Pancreas (tissue), 10 donors: ENCODE measurements around the gene NLRC3. TPM values are rescaled to one million over a fixed set of nuclear protein-coding genes. Genes with fewer than 3 reads are reported as not detected.

Source experiments
- ATAC-seq, 4 donors: fragments of 200-7000 bp; cut with Tn5 transposase; one replicate each; pipeline versions ENCODE4 v1.8.0 to v1.9.1; 2020; ENCODE audit warnings: mild to moderate bottlenecking in 4 of 4, moderate library complexity in 4 of 4
- DNase-seq, 6 donors: peaks; one replicate each; pipeline ENCODE4 v3.0.0-alpha.2; 2020
- FAIRE-seq: peaks from 2 replicates; lab custom pipeline; 2012; peaks lifted over from hg19 to GRCh38; lab: Jason Lieb, UNC
- H3K27ac ChIP-seq, 4 donors: fragments of 200-600 bp; sonication (generic); 1 replicate in 3 of 4; 2 replicates in 1 of 4; pipeline versions ENCODE4 v1.5.0 to v1.8.0; 2020
- H3K27me3 ChIP-seq, 4 donors: fragments of 200-600 bp; one replicate each; pipeline ENCODE4 v1.8.0; 2021
- H3K36me3 ChIP-seq, 3 donors: fragments of 200-600 bp; sonication (generic) in 1 of 3; one replicate each; pipeline versions ENCODE4 v1.5.0 to v1.8.0; 2020 to 2021
- H3K4me1 ChIP-seq, 3 donors: fragments of 200-600 bp; one replicate each; pipeline ENCODE4 v1.8.0; 2021
- H3K4me3 ChIP-seq, 4 donors: fragments of 200-600 bp; sonication (generic) in 2 of 4; one replicate each; pipeline versions ENCODE4 v1.5.0 to v1.8.0; 2020 to 2021
- H3K9me3 ChIP-seq, 4 donors: fragments of 200-600 bp; one replicate each; pipeline ENCODE4 v1.8.0; 2021
- WGBS, 2 donors: extraction: QIAGEN DNeasy Blood & Tissue Kit; methylation state at CpG; one replicate each; pipeline ENCODE4 v1.1.7; 2013; 5-methylcytosine and 5-hydroxymethylcytosine counted together
- intact Hi-C, 3 donors: fragments of 100-400 bp; cut with DNase I; formaldehyde crosslinking; loops; one replicate each; pipeline versions ENCODE4 v1.11.1 to v1.14.2; 2022
- polyA plus RNA-seq, 2 donors: library from polyadenylated mRNA; stranded (reverse); fragments of 200-250 nt; gene quantifications; one replicate each; pipeline ENCODE4 v1.2.3, GENCODE V29; 2013
- total RNA-seq, 6 donors: library from RNA; stranded (reverse); fragmentation: NEBNext Ultra II Directional in 4 of 6; extraction: Animal tissue kit (Norgen Biotek cat#: 25700) in 4 of 6; gene quantifications; one replicate each; pipeline versions ENCODE4 v1.2.1 to v1.2.4, GENCODE V29; 2021 to 2023
- TF ChIP-seq, protein P1 (sequence below), 4 donors: fragments of 200-600 bp; sonication (generic) in 3 of 4; IDR thresholded peaks; one replicate each; pipeline versions ENCODE4 v1.5.0 to v1.8.0; 2021; ENCODE audit warnings: antibody characterized with exemption in 4 of 4
- donor health status: healthy with polysubstance abuse.
- donor health status: DM: no; HTN: no; CAD: no; lungs with moderate emphysema.
- donor health status: DM: no; HTN: no; CAD: no.
- donor health status: control.
- donor health status: control.
- donor health status: Bipolar disorder and iron deficiency.
- donor health status: DM: yes; HTN: yes; CAD: no.
- donor health status: DM: no; HTN: no; CAD: no.
- donor health status: DM: no; HTN: no; CAD: no.
- donor health status: DM: yes; HTN: yes; CAD: no.

Gene NLRC3
- total and polyA plus RNA-seq, 8 donors: 0.12 to 0.87 (median 0.44) TPM

DNA sequence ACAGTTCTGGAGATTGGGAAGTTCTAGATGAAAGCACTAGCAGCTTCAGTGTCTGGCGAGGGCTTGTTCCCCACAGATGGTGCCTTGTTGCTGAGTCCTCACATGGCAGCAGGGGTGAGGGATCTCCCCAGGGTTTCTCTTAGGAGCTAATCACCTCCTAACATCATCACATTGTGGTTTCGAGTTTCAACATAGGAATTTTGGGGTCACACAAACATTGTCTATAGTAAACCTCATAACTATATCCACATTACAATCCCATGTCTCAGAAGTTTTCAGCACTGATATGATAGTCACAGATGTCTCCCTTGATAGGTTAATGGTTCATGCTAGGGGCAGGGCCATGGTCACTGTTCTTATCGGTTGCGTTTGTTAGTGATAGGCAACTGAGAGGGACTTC lies 62.6 kb downstream of the NLRC3 start:
- Histone ChIP-seq H3K4me1 (peaks cover 8 to 19% (median 17%) of the 10 kb centered on the region in 3 donors), H3K27me3 (no peaks in the 10 kb centered on the region), H3K4me3 (no peak overlapping the region), H3K36me3 (peaks cover 0 to 45% (median 8%) of the 10 kb centered on the region in 3 donors), H3K27ac (no peak overlapping the region), H3K9me3 (no peaks in the 10 kb centered on the region)
- DNase-seq (no peak), ATAC-seq (no peak), FAIRE-seq (no peak)
- TF ChIP-seq, protein P1, sequence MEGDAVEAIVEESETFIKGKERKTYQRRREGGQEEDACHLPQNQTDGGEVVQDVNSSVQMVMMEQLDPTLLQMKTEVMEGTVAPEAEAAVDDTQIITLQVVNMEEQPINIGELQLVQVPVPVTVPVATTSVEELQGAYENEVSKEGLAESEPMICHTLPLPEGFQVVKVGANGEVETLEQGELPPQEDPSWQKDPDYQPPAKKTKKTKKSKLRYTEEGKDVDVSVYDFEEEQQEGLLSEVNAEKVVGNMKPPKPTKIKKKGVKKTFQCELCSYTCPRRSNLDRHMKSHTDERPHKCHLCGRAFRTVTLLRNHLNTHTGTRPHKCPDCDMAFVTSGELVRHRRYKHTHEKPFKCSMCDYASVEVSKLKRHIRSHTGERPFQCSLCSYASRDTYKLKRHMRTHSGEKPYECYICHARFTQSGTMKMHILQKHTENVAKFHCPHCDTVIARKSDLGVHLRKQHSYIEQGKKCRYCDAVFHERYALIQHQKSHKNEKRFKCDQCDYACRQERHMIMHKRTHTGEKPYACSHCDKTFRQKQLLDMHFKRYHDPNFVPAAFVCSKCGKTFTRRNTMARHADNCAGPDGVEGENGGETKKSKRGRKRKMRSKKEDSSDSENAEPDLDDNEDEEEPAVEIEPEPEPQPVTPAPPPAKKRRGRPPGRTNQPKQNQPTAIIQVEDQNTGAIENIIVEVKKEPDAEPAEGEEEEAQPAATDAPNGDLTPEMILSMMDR (IDR thresholded peaks at IDR 0.05): no peak
- intact Hi-C loops: no loop called here
- WGBS, 2 donors: 90 to 91% methylated on average over 4 of the region's 4 CpGs

DNA sequence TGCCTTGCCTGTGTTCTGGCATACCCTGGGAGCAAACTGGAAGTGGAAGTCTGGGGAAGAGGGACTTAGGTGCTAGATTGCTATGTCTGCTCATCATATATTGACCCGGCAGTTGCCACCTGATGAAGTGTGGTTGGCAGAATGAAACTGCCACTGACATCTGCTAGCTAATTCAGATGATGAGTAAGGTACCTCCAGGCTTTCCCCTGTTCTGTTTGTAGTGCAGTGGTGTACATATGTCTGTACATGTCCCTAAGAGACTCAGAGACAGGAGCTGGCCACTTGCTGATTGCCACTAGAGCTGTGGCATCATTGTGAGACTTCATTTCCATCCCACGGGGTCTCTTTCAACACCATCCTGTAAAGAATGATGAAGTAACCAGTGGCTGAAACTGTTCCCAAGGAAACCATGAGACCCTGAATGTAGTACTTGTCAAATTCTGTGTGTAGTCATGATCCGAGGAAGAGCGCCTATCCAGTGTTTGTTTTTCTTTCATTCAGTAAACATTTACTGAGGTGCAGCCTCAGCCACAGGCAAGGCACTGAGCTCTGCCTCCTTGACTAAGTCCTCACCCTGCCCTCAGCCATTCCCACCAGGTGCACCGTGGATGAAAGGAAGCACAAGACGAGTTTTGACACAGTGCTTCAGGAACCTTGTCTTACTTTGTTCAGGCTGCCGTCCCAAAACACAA lies 63.2 kb downstream of the NLRC3 start:
- WGBS, 2 donors: 71 to 74% methylated on average over 7 of the region's 7 CpGs
- intact Hi-C loops: no loop called here
- Histone ChIP-seq H3K36me3 (peaks cover 0 to 50% (median 8%) of the 10 kb centered on the region in 3 donors), H3K9me3 (no peaks in the 10 kb centered on the region), H3K27ac (no peak overlapping the region), H3K27me3 (no peaks in the 10 kb centered on the region), H3K4me3 (no peak overlapping the region), H3K4me1 (peaks cover 5 to 13% (median 12%) of the 10 kb centered on the region in 3 donors)
- FAIRE-seq: no peak
- no peak for DNase-seq
- TF ChIP-seq, protein P1 (IDR thresholded peaks at IDR 0.05): no peak
- ATAC-seq: no peak

DNA sequence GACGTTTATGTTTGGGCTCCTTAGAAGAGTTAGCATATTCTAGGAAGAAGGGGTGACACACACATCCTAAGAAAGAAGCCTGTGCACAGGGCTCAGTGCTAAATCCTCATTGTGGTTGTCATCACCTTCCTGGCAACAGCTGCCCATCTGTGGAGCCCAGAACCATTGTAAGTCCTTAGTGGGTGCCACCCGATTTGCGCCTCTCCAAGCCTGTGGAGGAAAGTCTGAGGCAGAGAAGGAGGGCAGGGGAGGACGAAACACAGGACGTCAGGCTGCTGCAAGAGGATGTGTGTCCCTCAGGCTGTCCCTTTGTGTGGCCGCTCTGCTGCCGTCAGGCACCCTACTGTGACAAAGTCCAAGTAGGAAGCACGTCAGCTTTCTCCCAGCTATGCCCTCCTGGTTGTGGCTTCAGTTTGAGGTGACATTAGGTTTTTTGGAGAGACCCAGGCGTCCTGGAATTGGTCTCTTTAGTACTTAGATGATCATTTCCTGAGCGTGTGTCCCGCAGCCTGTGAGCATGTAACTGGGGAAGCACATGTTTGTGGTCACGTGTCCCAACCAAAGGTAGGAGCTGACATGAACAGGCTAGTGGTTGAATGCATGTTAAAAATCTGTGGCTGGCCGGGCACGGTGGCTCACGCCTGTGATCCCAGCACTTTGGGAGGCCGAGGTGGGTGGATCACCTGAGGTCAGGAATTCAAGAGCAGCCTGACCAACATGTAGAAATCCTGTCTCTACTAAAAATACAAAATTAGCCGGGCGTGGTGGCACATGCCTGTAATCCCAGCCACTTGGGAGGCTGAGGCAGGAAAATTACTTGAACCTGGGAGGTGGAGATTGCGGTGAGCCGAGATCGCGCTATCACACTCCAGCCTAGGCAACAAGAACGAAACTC lies 65.7 kb downstream of the NLRC3 start:
- intact Hi-C loops: no loop called here
- 94 to 95% methylated on average over 23 of the region's 23 CpGs for WGBS, 2 donors
- H3K4me1 ChIP-seq: no peaks in the 10 kb centered on the region
- H3K4me3 ChIP-seq: no peak overlapping the region
- peaks cover 0 to 55% (median 8%) of the 10 kb centered on the region in 3 donors for H3K36me3 ChIP-seq
- TF ChIP-seq, protein P1 (IDR thresholded peaks at IDR 0.05): no peak
- DNase-seq: no peak
- H3K9me3 ChIP-seq: no peaks in the 10 kb centered on the region
- H3K27me3 ChIP-seq: no peaks in the 10 kb centered on the region
- H3K27ac ChIP-seq: no peak overlapping the region
- no peak for FAIRE-seq
- no peak for ATAC-seq

DNA sequence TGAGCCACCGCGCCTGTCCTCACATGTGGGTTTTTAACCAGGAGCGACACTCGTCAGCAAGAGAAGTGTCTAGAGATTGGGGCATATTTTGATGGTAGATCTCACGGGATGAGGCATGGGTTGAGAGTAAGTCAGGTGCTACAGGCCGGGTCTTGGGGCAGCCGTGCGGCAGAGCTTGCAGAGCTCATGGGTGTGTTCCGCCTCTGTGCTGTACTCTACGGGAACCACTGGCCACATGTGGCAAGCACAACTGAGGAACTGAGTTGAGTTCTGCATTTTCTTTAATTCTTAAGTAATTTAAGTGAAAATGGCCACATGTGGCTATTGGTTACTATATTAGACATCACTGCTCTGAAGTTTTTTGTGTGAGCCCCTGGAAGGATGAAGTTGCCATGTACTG lies 66.8 kb downstream of the NLRC3 start:
- no peak for FAIRE-seq
- H3K27ac ChIP-seq: no peak overlapping the region
- 94 to 97% methylated on average over 10 of the region's 10 CpGs for WGBS, 2 donors
- no peaks in the 10 kb centered on the region for H3K9me3 ChIP-seq
- H3K27me3 ChIP-seq: no peaks in the 10 kb centered on the region
- H3K4me1 ChIP-seq: no peaks in the 10 kb centered on the region
- TF ChIP-seq, protein P1 (IDR thresholded peaks at IDR 0.05): no peak
- no peak overlapping the region for H3K4me3 ChIP-seq
- H3K36me3 ChIP-seq: peaks cover 0 to 47% (median 8%) of the 10 kb centered on the region in 3 donors
- ATAC-seq: no peak
- DNase-seq: no peak
- intact Hi-C loops: no loop called here
